Panc1 (cell line): ENCODE results near the gene GVQW3. TPM values are rescaled to one million over a fixed set of nuclear protein-coding genes. Genes with fewer than 3 reads are reported as not detected.

Source experiments
- ATAC-seq: fragments of 200-7000 bp; cut with Tn5 transposase; 2 replicates; pipeline ENCODE4 v1.9.1; 2020; ENCODE audit warnings: mild to moderate bottlenecking, moderate library complexity
- BruUV-seq: library from RNA; stranded (reverse); fragments of 400-500 nt; replicated peaks from 2 replicates; lab custom pipeline; 2021; lab: Mats Ljungman, UMichigan
- CTCF ChIA-PET: fragments of 300-600 bp; sonication (Branson Sonifier 250); formaldehyde crosslinking; loops from one replicate; lab custom pipeline; 2022; ENCODE audit warnings: antibody characterized with exemption; lab: Charles Lee
- POLR2A ChIA-PET: fragments of 300-600 bp; sonication (Branson Sonifier 250); formaldehyde crosslinking; loops from one replicate; lab custom pipeline; 2022; ENCODE audit warnings: antibody characterized with exemption; lab: Charles Lee
- DNase-seq: peaks from one replicate; pipeline ENCODE4 v3.0.0-alpha.2; 2010; ENCODE audit warnings: low read depth, low spot score
- H3K27ac ChIP-seq: 2 replicates; pipeline ENCODE4 v1.5.1; 2011; ENCODE audit warnings: mild to moderate bottlenecking, low read length, inconsistent platforms
- H3K27me3 ChIP-seq: fragments of 200-500 bp; sonication (Bioruptor generic); 2 replicates; pipeline ENCODE4 v1.6.0; 2014; ENCODE audit warnings: low read length, inconsistent platforms; ENCODE audit not compliant: control insufficient read depth, insufficient read depth
- H3K36me3 ChIP-seq: fragments of 200-500 bp; sonication (Bioruptor generic); 2 replicates; pipeline ENCODE4 v1.5.1; 2014; ENCODE audit warnings: inconsistent platforms, mild to moderate bottlenecking, low read length, moderate library complexity; ENCODE audit not compliant: control insufficient read depth, insufficient read depth
- H3K4me1 ChIP-seq: 2 replicates; pipeline ENCODE4 v1.5.1; 2011; ENCODE audit warnings: inconsistent platforms, mild to moderate bottlenecking, low read length, moderate library complexity; ENCODE audit not compliant: control insufficient read depth, insufficient read depth
- H3K4me3 ChIP-seq, 2 experiments: 2 replicates each; pipeline ENCODE4 v1.5.1; 2011 to 2012; ENCODE audit warnings: low read depth in 2 of 2, low read length in 2 of 2, mild to moderate bottlenecking in 2 of 2, inconsistent platforms in 1 of 2, moderate library complexity in 1 of 2
- H3K9me3 ChIP-seq: fragments of 200-500 bp; sonication (Bioruptor generic); 2 replicates; pipeline ENCODE4 v1.5.1; 2014; ENCODE audit warnings: low read depth, mild to moderate bottlenecking, inconsistent platforms, low read length, moderate library complexity; ENCODE audit not compliant: control insufficient read depth, insufficient read depth
- POLR2AphosphoS5 ChIP-seq: IDR thresholded peaks from 2 replicates; pipeline ENCODE4 v1.6.1; 2012; ENCODE audit warnings: mild to moderate bottlenecking, low read depth, low read length, moderate library complexity
- REST ChIP-seq, 2 experiments: IDR thresholded peaks; 2 replicates each; pipeline ENCODE4 v1.6.1; 2011 to 2012; ENCODE audit warnings: low read depth in 2 of 2, control low read depth in 1 of 2, low read length in 1 of 2, mild to moderate bottlenecking in 1 of 2, moderate library complexity in 1 of 2; ENCODE audit not compliant: insufficient read depth in 1 of 2
- SIN3A ChIP-seq: IDR thresholded peaks from 2 replicates; pipeline ENCODE4 v1.6.1; 2012; ENCODE audit warnings: low read depth, mild to moderate bottlenecking, low read length, moderate library complexity, borderline replicate concordance; ENCODE audit not compliant: insufficient read depth
- TCF7L2 ChIP-seq: IDR thresholded peaks from 2 replicates; pipeline ENCODE4 v1.6.1; 2011; ENCODE audit warnings: mild to moderate bottlenecking, low read depth, low read length, inconsistent platforms
- in situ Hi-C: cut with HindIII; loops from 2 replicates; pipeline ENCODE4 v1.10.0; 2016; ENCODE audit warnings: low sequenced_read_pairs, low pct_unique_long_range_greater_than_20kb
- intact Hi-C: fragments of 100-400 bp; cut with micrococcal nuclease; formaldehyde crosslinking; loops from one replicate; pipeline ENCODE4 v1.10.0; 2022; ENCODE audit not compliant: unreplicated experiment
- total RNA-seq: library from RNA; stranded (reverse); gene quantifications from one replicate; pipeline ENCODE4 v1.2.1, GENCODE V29; 2021; ENCODE audit not compliant: unreplicated experiment
- TF ChIP-seq, protein P1 (sequence below): fragments of 450-650 bp; IDR thresholded peaks from 2 replicates; pipeline ENCODE4 v1.5.1; 2017; ENCODE audit warnings: mild to moderate bottlenecking

Gene GVQW3
- total RNA-seq, 1 experiment from 2014 or later: 3.2 TPM

- ATAC-seq (no peak), DNase-seq (no peak)
- Histone ChIP-seq H3K4me1 (no peaks in the 10 kb centered on the region; the same call in 1 of the 2 replicates), H3K27ac (no peak overlapping the region), H3K4me3 (no peak overlapping the region), H3K27me3 (no peaks in the 10 kb centered on the region), H3K36me3 (peaks cover 4% of the 10 kb centered on the region; the same call in 1 of the 2 replicates), H3K9me3 (no peaks in the 10 kb centered on the region)
- BruUV-seq: no TSS peak
- CTCF ChIA-PET: no interaction called here
- in situ Hi-C loops (no loop called here), intact Hi-C loops (loop anchor here (10.0 kb wide), 1 partner anchor 162 kb away; no protein-coding TSS in a partner anchor)
- POLR2A ChIA-PET: no interaction called here
- TF ChIP-seq SIN3A (no peak), TCF7L2 (no peak), POLR2AphosphoS5 (no peak), REST (IDR thresholded peaks at IDR 0.05; ENCODE audit: insufficient read depth in 1 of 2, low read depth in 2 of 2, low read length in 1 of 2) (no peak)
- TF ChIP-seq, protein P1, sequence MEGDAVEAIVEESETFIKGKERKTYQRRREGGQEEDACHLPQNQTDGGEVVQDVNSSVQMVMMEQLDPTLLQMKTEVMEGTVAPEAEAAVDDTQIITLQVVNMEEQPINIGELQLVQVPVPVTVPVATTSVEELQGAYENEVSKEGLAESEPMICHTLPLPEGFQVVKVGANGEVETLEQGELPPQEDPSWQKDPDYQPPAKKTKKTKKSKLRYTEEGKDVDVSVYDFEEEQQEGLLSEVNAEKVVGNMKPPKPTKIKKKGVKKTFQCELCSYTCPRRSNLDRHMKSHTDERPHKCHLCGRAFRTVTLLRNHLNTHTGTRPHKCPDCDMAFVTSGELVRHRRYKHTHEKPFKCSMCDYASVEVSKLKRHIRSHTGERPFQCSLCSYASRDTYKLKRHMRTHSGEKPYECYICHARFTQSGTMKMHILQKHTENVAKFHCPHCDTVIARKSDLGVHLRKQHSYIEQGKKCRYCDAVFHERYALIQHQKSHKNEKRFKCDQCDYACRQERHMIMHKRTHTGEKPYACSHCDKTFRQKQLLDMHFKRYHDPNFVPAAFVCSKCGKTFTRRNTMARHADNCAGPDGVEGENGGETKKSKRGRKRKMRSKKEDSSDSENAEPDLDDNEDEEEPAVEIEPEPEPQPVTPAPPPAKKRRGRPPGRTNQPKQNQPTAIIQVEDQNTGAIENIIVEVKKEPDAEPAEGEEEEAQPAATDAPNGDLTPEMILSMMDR: no peak
Measured at GRCh38 chr11:76362716-76363115, 18.4 kb upstream of the GVQW3 start.

GRCh38 chr11:76365038-76365679 lies 16.0 kb upstream of the GVQW3 start:
- BruUV-seq: no TSS peak
- POLR2A ChIA-PET: no interaction called here
- intact Hi-C loops: loop anchor here (10.0 kb wide), 1 partner anchor 160 kb away; no protein-coding TSS in a partner anchor

DNA sequence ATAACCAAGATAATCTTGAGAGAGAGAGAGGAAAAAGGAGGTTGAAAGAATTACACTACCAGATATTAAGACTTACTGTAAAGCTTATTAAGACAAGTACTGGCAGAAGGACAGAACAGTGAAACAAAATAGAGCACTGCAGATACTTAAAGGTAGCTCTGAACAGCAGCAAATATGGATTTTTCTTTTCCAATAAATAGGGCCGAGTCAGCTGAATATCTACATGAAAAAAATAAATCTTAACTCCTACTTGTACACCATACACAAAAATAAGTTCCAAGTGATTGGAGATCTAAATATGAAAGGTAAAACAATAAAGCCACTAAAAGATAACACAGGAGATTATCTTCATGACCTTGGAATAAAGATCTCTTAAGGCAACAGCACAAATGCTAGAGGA lies 12.6 kb upstream of the GVQW3 start:
- POLR2A ChIA-PET: no interaction called here
- DNase-seq (no peak), ATAC-seq (no peak)
- CTCF ChIA-PET: no interaction called here
- Histone ChIP-seq H3K4me3 (no peak overlapping the region), H3K27ac (no peak overlapping the region), H3K4me1 (peaks cover 34% of the 10 kb centered on the region), H3K27me3 (no peaks in the 10 kb centered on the region), H3K36me3 (no peaks in the 10 kb centered on the region), H3K9me3 (no peaks in the 10 kb centered on the region)
- intact Hi-C loops: loop anchor here (10.0 kb wide), 1 partner anchor 156 kb away; no protein-coding TSS in a partner anchor
- TF ChIP-seq, protein P1: no peak
- TF ChIP-seq REST (IDR thresholded peaks at IDR 0.05; ENCODE audit: insufficient read depth in 1 of 2, low read depth in 2 of 2, low read length in 1 of 2): no peak
- TF ChIP-seq POLR2AphosphoS5: no peak
- TF ChIP-seq TCF7L2: no peak
- no peak for TF ChIP-seq SIN3A
- no TSS peak for BruUV-seq
- in situ Hi-C loops: no loop called here

More at GRCh38 chr11:76365038-76365679, 16.0 kb upstream of the GVQW3 start:
- in situ Hi-C loops: no loop called here
- no peak overlapping the region for H3K27ac ChIP-seq
- no peaks in the 10 kb centered on the region for H3K27me3 ChIP-seq
- no peak overlapping the region for H3K4me3 ChIP-seq
- no peaks in the 10 kb centered on the region for H3K9me3 ChIP-seq
- DNase-seq: no peak
- peaks cover 21% of the 10 kb centered on the region for H3K4me1 ChIP-seq
- no peaks in the 10 kb centered on the region for H3K36me3 ChIP-seq
- no peak for ATAC-seq
- TF ChIP-seq POLR2AphosphoS5: no peak
- CTCF ChIA-PET: interaction anchor here (0.9 kb wide), 1 partner anchor 157 kb away, joined by 3 read pairs; no protein-coding TSS in a partner anchor
